K562 (cell line): ENCODE data around the gene PPP1R14D. TPM values are rescaled to one million over a fixed set of nuclear protein-coding genes. Genes with fewer than 3 reads are reported as not detected.

Source experiments
- polyA plus RNA-seq, 8 experiments: library from polyadenylated mRNA; depleted of rRNA in 4 of 8; stranded (reverse) in 5 of 8; unstranded in 3 of 8; fragments of >200 nt; fragmentation: Nextera tagmentation in 2 of 8; fragmentation: Illumina TruSeq in 1 of 8; extraction: Ambion mirVana in 2 of 8; extraction: Trizol in 1 of 8; gene quantifications; 2 replicates each; pipeline versions ENCODE4 v1.2.1 to v1.2.3, GENCODE V29; 2011 to 2014; ENCODE audit warnings: inconsistent platforms in 1 of 8, missing spikeins in 1 of 8
- total RNA-seq, 7 experiments: library from RNA; depleted of rRNA in 6 of 7; stranded (reverse); fragments of >200 nt in 6 of 7; fragmentation: Illumina TruSeq in 2 of 7; extraction: Trizol in 2 of 7; gene quantifications; 2 replicates each; pipeline versions ENCODE4 v1.2.1 to v1.2.3, GENCODE V29; 2011 to 2021; ENCODE audit warnings: low replicate concordance in 1 of 7
- TF ChIP-seq, protein P1 (sequence below): fragments of 200-600 bp; sonication (generic); IDR thresholded peaks from one replicate; pipeline ENCODE4 v1.6.1; 2012; ENCODE audit warnings: mild to moderate bottlenecking, low read depth, low read length, inconsistent platforms

Gene PPP1R14D
- total and polyA plus RNA-seq, 9 of the 15 experiments (the other 6 are each of a cell fraction or from before 2014, with no cell fraction given) = 0.11 to 0.18 TPM; not detected in 7

DNA sequence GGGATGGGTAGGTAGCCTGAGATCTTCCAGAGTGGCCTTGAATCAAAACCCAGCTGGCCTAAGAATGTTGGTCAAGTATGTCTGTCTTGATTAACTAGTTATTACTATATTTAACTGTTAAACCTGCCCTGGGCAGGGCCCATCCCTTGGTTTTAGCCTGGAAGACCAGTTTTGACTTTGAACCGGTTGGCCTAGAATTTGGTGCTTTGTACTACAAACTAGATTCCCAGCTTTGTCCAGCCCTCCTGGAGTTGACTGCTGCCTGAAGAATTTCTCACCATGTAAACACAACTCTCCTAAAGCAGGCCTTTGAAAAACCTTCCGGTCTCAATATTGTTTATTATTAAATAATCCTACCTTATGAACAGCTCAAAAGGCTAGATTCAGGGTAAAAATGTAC is 42.7 kb downstream of the PPP1R14D start (continued):
- TF ChIP-seq, protein P1, sequence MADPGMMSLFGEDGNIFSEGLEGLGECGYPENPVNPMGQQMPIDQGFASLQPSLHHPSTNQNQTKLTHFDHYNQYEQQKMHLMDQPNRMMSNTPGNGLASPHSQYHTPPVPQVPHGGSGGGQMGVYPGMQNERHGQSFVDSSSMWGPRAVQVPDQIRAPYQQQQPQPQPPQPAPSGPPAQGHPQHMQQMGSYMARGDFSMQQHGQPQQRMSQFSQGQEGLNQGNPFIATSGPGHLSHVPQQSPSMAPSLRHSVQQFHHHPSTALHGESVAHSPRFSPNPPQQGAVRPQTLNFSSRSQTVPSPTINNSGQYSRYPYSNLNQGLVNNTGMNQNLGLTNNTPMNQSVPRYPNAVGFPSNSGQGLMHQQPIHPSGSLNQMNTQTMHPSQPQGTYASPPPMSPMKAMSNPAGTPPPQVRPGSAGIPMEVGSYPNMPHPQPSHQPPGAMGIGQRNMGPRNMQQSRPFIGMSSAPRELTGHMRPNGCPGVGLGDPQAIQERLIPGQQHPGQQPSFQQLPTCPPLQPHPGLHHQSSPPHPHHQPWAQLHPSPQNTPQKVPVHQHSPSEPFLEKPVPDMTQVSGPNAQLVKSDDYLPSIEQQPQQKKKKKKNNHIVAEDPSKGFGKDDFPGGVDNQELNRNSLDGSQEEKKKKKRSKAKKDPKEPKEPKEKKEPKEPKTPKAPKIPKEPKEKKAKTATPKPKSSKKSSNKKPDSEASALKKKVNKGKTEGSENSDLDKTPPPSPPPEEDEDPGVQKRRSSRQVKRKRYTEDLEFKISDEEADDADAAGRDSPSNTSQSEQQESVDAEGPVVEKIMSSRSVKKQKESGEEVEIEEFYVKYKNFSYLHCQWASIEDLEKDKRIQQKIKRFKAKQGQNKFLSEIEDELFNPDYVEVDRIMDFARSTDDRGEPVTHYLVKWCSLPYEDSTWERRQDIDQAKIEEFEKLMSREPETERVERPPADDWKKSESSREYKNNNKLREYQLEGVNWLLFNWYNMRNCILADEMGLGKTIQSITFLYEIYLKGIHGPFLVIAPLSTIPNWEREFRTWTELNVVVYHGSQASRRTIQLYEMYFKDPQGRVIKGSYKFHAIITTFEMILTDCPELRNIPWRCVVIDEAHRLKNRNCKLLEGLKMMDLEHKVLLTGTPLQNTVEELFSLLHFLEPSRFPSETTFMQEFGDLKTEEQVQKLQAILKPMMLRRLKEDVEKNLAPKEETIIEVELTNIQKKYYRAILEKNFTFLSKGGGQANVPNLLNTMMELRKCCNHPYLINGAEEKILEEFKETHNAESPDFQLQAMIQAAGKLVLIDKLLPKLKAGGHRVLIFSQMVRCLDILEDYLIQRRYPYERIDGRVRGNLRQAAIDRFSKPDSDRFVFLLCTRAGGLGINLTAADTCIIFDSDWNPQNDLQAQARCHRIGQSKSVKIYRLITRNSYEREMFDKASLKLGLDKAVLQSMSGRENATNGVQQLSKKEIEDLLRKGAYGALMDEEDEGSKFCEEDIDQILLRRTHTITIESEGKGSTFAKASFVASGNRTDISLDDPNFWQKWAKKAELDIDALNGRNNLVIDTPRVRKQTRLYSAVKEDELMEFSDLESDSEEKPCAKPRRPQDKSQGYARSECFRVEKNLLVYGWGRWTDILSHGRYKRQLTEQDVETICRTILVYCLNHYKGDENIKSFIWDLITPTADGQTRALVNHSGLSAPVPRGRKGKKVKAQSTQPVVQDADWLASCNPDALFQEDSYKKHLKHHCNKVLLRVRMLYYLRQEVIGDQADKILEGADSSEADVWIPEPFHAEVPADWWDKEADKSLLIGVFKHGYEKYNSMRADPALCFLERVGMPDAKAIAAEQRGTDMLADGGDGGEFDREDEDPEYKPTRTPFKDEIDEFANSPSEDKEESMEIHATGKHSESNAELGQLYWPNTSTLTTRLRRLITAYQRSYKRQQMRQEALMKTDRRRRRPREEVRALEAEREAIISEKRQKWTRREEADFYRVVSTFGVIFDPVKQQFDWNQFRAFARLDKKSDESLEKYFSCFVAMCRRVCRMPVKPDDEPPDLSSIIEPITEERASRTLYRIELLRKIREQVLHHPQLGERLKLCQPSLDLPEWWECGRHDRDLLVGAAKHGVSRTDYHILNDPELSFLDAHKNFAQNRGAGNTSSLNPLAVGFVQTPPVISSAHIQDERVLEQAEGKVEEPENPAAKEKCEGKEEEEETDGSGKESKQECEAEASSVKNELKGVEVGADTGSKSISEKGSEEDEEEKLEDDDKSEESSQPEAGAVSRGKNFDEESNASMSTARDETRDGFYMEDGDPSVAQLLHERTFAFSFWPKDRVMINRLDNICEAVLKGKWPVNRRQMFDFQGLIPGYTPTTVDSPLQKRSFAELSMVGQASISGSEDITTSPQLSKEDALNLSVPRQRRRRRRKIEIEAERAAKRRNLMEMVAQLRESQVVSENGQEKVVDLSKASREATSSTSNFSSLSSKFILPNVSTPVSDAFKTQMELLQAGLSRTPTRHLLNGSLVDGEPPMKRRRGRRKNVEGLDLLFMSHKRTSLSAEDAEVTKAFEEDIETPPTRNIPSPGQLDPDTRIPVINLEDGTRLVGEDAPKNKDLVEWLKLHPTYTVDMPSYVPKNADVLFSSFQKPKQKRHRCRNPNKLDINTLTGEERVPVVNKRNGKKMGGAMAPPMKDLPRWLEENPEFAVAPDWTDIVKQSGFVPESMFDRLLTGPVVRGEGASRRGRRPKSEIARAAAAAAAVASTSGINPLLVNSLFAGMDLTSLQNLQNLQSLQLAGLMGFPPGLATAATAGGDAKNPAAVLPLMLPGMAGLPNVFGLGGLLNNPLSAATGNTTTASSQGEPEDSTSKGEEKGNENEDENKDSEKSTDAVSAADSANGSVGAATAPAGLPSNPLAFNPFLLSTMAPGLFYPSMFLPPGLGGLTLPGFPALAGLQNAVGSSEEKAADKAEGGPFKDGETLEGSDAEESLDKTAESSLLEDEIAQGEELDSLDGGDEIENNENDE = no peak
